ENCODE data around the gene CTNNB1. TPM values are rescaled to one million over a fixed set of nuclear protein-coding genes. Genes with fewer than 3 reads are reported as not detected.

Gene CTNNB1
- total and polyA plus RNA-seq, 2 of the 13 experiments (the other 11 are each of a cell fraction or from before 2014, with no cell fraction given) = 398 to 489 TPM

DNA sequence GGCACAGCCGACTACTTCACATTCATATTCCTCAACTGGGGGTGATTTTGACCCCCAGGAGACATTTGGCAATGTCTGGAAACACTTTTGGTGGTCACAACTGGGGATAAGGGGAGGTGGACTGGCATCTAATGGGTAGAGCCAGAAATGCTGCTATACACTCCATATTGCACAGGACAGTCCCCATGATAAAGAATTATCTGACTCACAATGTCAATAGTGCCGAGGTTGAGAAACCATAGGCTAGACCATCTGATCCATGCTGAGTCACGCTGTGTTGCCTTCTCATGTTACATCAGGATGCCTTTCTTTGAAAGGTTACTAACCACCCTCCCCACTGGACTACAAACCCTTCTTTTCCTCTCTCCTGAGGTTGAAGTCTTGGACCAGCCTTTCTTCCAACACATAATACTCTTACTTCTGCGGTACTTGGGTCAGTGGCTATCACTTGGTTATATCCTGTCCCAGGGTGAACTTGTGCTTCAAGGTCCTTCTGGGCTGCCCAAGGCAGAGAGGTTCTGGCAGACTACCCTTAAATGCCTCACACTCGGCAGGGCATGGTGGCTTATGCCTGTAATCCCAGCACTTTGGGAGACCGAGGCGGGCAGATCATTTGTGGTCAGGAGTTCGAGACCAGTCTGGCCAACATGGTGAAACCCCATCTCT, 68.8 kb downstream of the CTNNB1 start (continued):
- TF ChIP-seq, protein P1, sequence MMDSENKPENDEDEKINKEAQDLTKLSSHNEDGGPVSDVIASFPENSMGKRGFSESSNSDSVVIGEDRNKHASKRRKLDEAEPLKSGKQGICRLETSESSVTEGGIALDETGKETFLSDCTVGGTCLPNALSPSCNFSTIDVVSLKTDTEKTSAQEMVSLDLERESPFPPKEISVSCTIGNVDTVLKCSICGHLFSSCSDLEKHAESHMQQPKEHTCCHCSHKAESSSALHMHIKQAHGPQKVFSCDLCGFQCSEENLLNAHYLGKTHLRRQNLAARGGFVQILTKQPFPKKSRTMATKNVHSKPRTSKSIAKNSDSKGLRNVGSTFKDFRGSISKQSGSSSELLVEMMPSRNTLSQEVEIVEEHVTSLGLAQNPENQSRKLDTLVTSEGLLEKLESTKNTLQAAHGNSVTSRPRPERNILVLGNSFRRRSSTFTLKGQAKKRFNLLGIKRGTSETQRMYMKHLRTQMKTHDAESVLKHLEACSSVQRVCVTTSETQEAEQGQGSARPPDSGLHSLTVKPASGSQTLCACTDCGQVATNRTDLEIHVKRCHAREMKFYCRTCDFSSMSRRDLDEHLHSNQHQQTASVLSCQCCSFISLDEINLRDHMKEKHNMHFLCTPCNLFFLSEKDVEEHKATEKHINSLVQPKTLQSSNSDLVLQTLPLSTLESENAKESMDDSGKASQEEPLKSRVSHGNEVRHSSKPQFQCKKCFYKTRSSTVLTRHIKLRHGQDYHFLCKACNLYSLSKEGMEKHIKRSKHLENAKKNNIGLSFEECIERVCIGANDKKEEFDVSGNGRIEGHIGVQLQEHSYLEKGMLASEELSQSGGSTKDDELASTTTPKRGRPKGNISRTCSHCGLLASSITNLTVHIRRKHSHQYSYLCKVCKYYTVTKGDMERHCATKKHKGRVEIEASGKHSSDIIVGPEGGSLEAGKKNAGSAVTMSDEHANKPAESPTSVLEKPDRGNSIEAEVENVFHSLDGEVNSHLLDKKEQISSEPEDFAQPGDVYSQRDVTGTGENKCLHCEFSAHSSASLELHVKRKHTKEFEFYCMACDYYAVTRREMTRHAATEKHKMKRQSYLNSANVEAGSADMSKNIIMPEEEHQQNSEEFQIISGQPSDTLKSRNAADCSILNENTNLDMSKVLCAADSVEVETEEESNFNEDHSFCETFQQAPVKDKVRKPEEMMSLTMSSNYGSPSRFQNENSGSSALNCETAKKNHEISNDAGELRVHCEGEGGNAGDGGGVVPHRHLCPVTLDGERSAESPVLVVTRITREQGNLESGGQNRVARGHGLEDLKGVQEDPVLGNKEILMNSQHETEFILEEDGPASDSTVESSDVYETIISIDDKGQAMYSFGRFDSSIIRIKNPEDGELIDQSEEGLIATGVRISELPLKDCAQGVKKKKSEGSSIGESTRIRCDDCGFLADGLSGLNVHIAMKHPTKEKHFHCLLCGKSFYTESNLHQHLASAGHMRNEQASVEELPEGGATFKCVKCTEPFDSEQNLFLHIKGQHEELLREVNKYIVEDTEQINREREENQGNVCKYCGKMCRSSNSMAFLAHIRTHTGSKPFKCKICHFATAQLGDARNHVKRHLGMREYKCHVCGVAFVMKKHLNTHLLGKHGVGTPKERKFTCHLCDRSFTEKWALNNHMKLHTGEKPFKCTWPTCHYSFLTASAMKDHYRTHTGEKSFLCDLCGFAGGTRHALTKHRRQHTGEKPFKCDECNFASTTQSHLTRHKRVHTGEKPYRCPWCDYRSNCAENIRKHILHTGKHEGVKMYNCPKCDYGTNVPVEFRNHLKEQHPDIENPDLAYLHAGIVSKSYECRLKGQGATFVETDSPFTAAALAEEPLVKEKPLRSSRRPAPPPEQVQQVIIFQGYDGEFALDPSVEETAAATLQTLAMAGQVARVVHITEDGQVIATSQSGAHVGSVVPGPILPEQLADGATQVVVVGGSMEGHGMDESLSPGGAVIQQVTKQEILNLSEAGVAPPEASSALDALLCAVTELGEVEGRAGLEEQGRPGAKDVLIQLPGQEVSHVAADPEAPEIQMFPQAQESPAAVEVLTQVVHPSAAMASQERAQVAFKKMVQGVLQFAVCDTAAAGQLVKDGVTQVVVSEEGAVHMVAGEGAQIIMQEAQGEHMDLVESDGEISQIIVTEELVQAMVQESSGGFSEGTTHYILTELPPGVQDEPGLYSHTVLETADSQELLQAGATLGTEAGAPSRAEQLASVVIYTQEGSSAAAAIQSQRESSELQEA (CRISPR knock-in tag; IDR thresholded peaks at IDR 0.05; ENCODE audit: not compliant biosample characterization) = no peak
- TF ChIP-seq, protein P2, sequence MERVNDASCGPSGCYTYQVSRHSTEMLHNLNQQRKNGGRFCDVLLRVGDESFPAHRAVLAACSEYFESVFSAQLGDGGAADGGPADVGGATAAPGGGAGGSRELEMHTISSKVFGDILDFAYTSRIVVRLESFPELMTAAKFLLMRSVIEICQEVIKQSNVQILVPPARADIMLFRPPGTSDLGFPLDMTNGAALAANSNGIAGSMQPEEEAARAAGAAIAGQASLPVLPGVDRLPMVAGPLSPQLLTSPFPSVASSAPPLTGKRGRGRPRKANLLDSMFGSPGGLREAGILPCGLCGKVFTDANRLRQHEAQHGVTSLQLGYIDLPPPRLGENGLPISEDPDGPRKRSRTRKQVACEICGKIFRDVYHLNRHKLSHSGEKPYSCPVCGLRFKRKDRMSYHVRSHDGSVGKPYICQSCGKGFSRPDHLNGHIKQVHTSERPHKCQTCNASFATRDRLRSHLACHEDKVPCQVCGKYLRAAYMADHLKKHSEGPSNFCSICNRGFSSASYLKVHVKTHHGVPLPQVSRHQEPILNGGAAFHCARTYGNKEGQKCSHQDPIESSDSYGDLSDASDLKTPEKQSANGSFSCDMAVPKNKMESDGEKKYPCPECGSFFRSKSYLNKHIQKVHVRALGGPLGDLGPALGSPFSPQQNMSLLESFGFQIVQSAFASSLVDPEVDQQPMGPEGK (CRISPR knock-in tag; IDR thresholded peaks at IDR 0.05) = peak; percentile 87

Data from HepG2 (cell line).